ENCODE measurements around the gene RNF213. TPM values are rescaled to one million over a fixed set of nuclear protein-coding genes. Genes with fewer than 3 reads are reported as not detected.

Gene RNF213
- polyA plus RNA-seq, 1 donor (not counting 4 experiments of a cell fraction or from before 2014, with no cell fraction given): 24.4 TPM

GRCh38 chr17:80442323-80442659 lies 181.6 kb downstream of the RNF213 start:
- no peak for FAIRE-seq
- dilution Hi-C loops (cut with MboI; ENCODE audit: extremely low pct_ligation_motif_present, low sequenced_read_pairs): no loop called here
- no peak overlapping the region for H3K9ac ChIP-seq (ENCODE audit: control insufficient read depth, extremely low read depth, insufficient read depth, low read length)
- H3K4me3 ChIP-seq (ENCODE audit: control insufficient read depth in 2 of 3, extremely low read depth in 1 of 3, insufficient read depth in 2 of 3, low read depth in 1 of 3, low read length in 3 of 3): no peak overlapping the region
- H3K4me2 ChIP-seq (ENCODE audit: control insufficient read depth, extremely low read depth, insufficient read depth, low read depth, low read length): no peak overlapping the region
- no peaks in the 10 kb centered on the region for H4K20me1 ChIP-seq (ENCODE audit: control insufficient read depth, extremely low read depth, insufficient read depth, low read length)
- no peak overlapping the region for H2AFZ ChIP-seq (ENCODE audit: control insufficient read depth, low read length)
- no peak overlapping the region for H3K27ac ChIP-seq (ENCODE audit: control insufficient read depth, insufficient read depth, low read length)
- H3K9me3 ChIP-seq (ENCODE audit: control insufficient read depth, low read depth, low read length): no peaks in the 10 kb centered on the region
- H3K9me1 ChIP-seq (ENCODE audit: control insufficient read depth, extremely low read depth, insufficient read depth, low read length): no peaks in the 10 kb centered on the region
- H3K4me1 ChIP-seq (ENCODE audit: control insufficient read depth, extremely low read depth, insufficient read depth, low read length): no peaks in the 10 kb centered on the region
- no peaks in the 10 kb centered on the region for H3K79me2 ChIP-seq (ENCODE audit: control insufficient read depth, insufficient read depth, low read length)
- no peaks in the 10 kb centered on the region for H3K27me3 ChIP-seq (ENCODE audit: control insufficient read depth, extremely low read depth, insufficient read depth, low read length)
- DNase-seq (ENCODE audit: low read depth, low spot score): no peak
- no peaks in the 10 kb centered on the region for H3K36me3 ChIP-seq (ENCODE audit: control insufficient read depth in 2 of 2, extremely low read depth in 1 of 2, insufficient read depth in 2 of 2, low read length in 2 of 2)
- TF ChIP-seq EZH2 (IDR thresholded peaks at IDR 0.05; ENCODE audit: low read length): no peak
- TF ChIP-seq, protein P1, sequence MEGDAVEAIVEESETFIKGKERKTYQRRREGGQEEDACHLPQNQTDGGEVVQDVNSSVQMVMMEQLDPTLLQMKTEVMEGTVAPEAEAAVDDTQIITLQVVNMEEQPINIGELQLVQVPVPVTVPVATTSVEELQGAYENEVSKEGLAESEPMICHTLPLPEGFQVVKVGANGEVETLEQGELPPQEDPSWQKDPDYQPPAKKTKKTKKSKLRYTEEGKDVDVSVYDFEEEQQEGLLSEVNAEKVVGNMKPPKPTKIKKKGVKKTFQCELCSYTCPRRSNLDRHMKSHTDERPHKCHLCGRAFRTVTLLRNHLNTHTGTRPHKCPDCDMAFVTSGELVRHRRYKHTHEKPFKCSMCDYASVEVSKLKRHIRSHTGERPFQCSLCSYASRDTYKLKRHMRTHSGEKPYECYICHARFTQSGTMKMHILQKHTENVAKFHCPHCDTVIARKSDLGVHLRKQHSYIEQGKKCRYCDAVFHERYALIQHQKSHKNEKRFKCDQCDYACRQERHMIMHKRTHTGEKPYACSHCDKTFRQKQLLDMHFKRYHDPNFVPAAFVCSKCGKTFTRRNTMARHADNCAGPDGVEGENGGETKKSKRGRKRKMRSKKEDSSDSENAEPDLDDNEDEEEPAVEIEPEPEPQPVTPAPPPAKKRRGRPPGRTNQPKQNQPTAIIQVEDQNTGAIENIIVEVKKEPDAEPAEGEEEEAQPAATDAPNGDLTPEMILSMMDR (optimal IDR thresholded peaks at IDR 0.05 in 1 of 3, IDR thresholded peaks at IDR 0.05 in 1 of 3, conservative IDR thresholded peaks at IDR 0.05 in 1 of 3; ENCODE audit: extremely low read depth in 1 of 3, insufficient read depth in 2 of 3, low read length in 3 of 3): no peak

DNA sequence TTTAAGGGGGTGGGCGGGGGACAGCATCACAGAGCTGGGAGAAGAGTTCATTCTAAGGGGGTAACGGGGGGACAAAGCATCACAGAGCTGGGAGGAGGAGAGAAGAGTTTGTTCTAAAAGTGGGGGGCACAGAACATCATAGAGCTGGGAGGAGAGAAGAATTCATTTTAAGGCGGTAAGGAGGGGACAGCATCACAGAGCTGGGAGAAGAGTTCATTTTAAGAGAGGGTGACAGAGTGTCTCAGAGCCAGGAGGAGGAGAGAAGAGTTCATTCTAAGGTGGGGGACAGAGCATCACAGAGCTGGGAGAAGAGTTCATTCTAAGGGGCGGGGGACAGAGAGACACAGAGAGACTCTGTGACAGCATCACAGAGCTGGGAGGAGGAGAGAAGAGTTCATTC lies 182.1 kb downstream of the RNF213 start:
- Histone ChIP-seq H2AFZ (ENCODE audit: control insufficient read depth, low read length) (no peak overlapping the region), H4K20me1 (ENCODE audit: control insufficient read depth, extremely low read depth, insufficient read depth, low read length) (no peaks in the 10 kb centered on the region), H3K27ac (ENCODE audit: control insufficient read depth, insufficient read depth, low read length) (no peak overlapping the region), H3K79me2 (ENCODE audit: control insufficient read depth, insufficient read depth, low read length) (no peaks in the 10 kb centered on the region), H3K4me1 (ENCODE audit: control insufficient read depth, extremely low read depth, insufficient read depth, low read length) (peaks cover under 1% of the 10 kb centered on the region), H3K9me1 (ENCODE audit: control insufficient read depth, extremely low read depth, insufficient read depth, low read length) (no peaks in the 10 kb centered on the region), H3K9me3 (ENCODE audit: control insufficient read depth, low read depth, low read length) (no peaks in the 10 kb centered on the region), H3K4me2 (ENCODE audit: control insufficient read depth, extremely low read depth, insufficient read depth, low read depth, low read length) (no peak overlapping the region), H3K36me3 (ENCODE audit: control insufficient read depth in 2 of 2, extremely low read depth in 1 of 2, insufficient read depth in 2 of 2, low read length in 2 of 2) (no peaks in the 10 kb centered on the region), H3K9ac (ENCODE audit: control insufficient read depth, extremely low read depth, insufficient read depth, low read length) (no peak overlapping the region), H3K4me3 (ENCODE audit: control insufficient read depth in 2 of 3, extremely low read depth in 1 of 3, insufficient read depth in 2 of 3, low read depth in 1 of 3, low read length in 3 of 3) (no peak overlapping the region), H3K27me3 (ENCODE audit: control insufficient read depth, extremely low read depth, insufficient read depth, low read length) (no peaks in the 10 kb centered on the region)
- DNase-seq (ENCODE audit: low read depth, low spot score) (no peak), FAIRE-seq (no peak)
- dilution Hi-C loops (cut with MboI; ENCODE audit: extremely low pct_ligation_motif_present, low sequenced_read_pairs): no loop called here
- TF ChIP-seq, protein P1 (optimal IDR thresholded peaks at IDR 0.05 in 1 of 3, IDR thresholded peaks at IDR 0.05 in 1 of 3, conservative IDR thresholded peaks at IDR 0.05 in 1 of 3; ENCODE audit: extremely low read depth in 1 of 3, insufficient read depth in 2 of 3, low read length in 3 of 3): no peak
- no peak for TF ChIP-seq EZH2 (IDR thresholded peaks at IDR 0.05; ENCODE audit: low read length)

All from keratinocyte (primary cell).